T-cell (primary cell): ENCODE measurements around the gene CYB5R2. TPM values are rescaled to one million over a fixed set of nuclear protein-coding genes. Genes with fewer than 3 reads are reported as not detected.
"Not testable (repeated sequence)": the region's sequence is repeated elsewhere in the genome, so short reads cannot be mapped to it uniquely, and the experiment has no call there.

Experiments used
- ATAC-seq, 4 experiments: fragments of 200-7000 bp in 3 of 4; fragments of 150-1000 bp in 1 of 4; cut with Tn5 transposase; replicated peaks in 1 of 4; 1 replicate in 3 of 4; 2 replicates in 1 of 4; pipeline ENCODE4 v1.10.0; 2021; ENCODE audit warnings: moderate library complexity in 3 of 4, mild to moderate bottlenecking in 2 of 4, moderate number of reproducible peaks in 1 of 4
- CTCF ChIA-PET, 2 donors: fragments of 300-600 bp; sonication (Branson Sonifier 250); formaldehyde crosslinking; loops; one replicate each; lab custom pipeline; 2022; ENCODE audit warnings: antibody characterized with exemption in 2 of 2; lab: Charles Lee
- POLR2A ChIA-PET, 2 donors: fragments of 300-600 bp; sonication (Branson Sonifier 250); formaldehyde crosslinking; loops; one replicate each; lab custom pipeline; 2022; ENCODE audit warnings: antibody characterized with exemption in 2 of 2; lab: Charles Lee
- DNase-seq, 35 experiments: peaks; one replicate each; pipeline versions ENCODE4 v3.0.0 to v3.0.0-alpha.2; 2013 to 2023
- H3K27ac ChIP-seq: one replicate; pipeline ENCODE4 v1.5.1; 2013; ENCODE audit warnings: low read length
- H3K27me3 ChIP-seq, 2 experiments: replicated peaks in 1 of 2; 1 replicate in 1 of 2; 2 replicates in 1 of 2; pipeline versions ENCODE4 v1.6.1 to v1.7.0; 2013; ENCODE audit warnings: low read length in 1 of 2, mixed read lengths in 1 of 2; ENCODE audit not compliant: control insufficient read depth in 2 of 2, insufficient read depth in 2 of 2; ENCODE audit errors: extremely low read depth in 1 of 2
- H3K36me3 ChIP-seq, 2 donors: 1 replicate in 1 of 2; 2 replicates in 1 of 2; pipeline versions ENCODE4 v1.6.1 to v1.7.0; 2013; ENCODE audit warnings: low read length in 1 of 2; ENCODE audit not compliant: control insufficient read depth in 2 of 2, insufficient read depth in 1 of 2; ENCODE audit errors: extremely low read depth in 1 of 2
- H3K4me1 ChIP-seq, 2 experiments: 1 replicate in 1 of 2; 2 replicates in 1 of 2; pipeline versions ENCODE4 v1.6.1 to v1.7.0; 2013; ENCODE audit warnings: low read length in 2 of 2, mixed read lengths in 1 of 2; ENCODE audit not compliant: insufficient read depth in 2 of 2, control insufficient read depth in 1 of 2; ENCODE audit errors: extremely low read depth in 1 of 2
- H3K4me3 ChIP-seq, 2 donors: 1 replicate in 1 of 2; 2 replicates in 1 of 2; pipeline versions ENCODE4 v1.5.1 to v1.7.0; 2013; ENCODE audit warnings: mild to moderate bottlenecking in 2 of 2, low read length in 1 of 2, moderate library complexity in 1 of 2; ENCODE audit not compliant: control insufficient read depth in 1 of 2; ENCODE audit errors: extremely low read depth in 1 of 2
- H3K9me3 ChIP-seq: 2 replicates; pipeline ENCODE4 v1.7.0; 2013
- H3K27ac Mint-ChIP-seq, 2 donors: one replicate each; pipeline ENCODE4 v1.8.0; 2020 to 2021; ENCODE audit warnings: mild to moderate bottlenecking in 2 of 2, mixed read lengths in 2 of 2
- H3K27me3 Mint-ChIP-seq, 2 donors: one replicate each; pipeline ENCODE4 v1.8.0; 2021 to 2022; ENCODE audit warnings: mixed read lengths in 2 of 2
- H3K36me3 Mint-ChIP-seq: one replicate; pipeline ENCODE4 v1.8.0; 2021; ENCODE audit warnings: mixed read lengths
- H3K4me1 Mint-ChIP-seq, 3 donors: one replicate each; pipeline ENCODE4 v1.8.0; 2020 to 2022; ENCODE audit warnings: mixed read lengths in 3 of 3, mild to moderate bottlenecking in 1 of 3
- H3K4me3 Mint-ChIP-seq, 3 donors: one replicate each; pipeline ENCODE4 v1.8.0; 2020 to 2022; ENCODE audit warnings: mild to moderate bottlenecking in 3 of 3, mixed read lengths in 3 of 3, moderate library complexity in 3 of 3
- H3K9me3 Mint-ChIP-seq, 3 donors: one replicate each; pipeline ENCODE4 v1.8.0; 2020 to 2022; ENCODE audit warnings: mixed read lengths in 3 of 3
- WGBS: methylation state at CpG from one replicate; pipeline ENCODE4 v1.1.5; 2013; ENCODE audit warnings: missing lambda C conversion rate; ENCODE audit not compliant: insufficient coverage; 5-methylcytosine and 5-hydroxymethylcytosine counted together
- total RNA-seq, 35 experiments: library from RNA in 6 of 35; stranded (reverse) in 6 of 35; fragments of 120-200 nt in 1 of 35; gene quantifications; one replicate each; pipeline versions ENCODE4 v1.2.1 to v1.2.4 and lab custom pipeline; 2013 to 2026

Gene CYB5R2
- total RNA-seq, 5 donors from 2014 or later (not counting 1 experiment from before 2014, with no cell fraction given), result 0.57 to 0.61 (median 0.59) TPM; not detected in 2

DNA sequence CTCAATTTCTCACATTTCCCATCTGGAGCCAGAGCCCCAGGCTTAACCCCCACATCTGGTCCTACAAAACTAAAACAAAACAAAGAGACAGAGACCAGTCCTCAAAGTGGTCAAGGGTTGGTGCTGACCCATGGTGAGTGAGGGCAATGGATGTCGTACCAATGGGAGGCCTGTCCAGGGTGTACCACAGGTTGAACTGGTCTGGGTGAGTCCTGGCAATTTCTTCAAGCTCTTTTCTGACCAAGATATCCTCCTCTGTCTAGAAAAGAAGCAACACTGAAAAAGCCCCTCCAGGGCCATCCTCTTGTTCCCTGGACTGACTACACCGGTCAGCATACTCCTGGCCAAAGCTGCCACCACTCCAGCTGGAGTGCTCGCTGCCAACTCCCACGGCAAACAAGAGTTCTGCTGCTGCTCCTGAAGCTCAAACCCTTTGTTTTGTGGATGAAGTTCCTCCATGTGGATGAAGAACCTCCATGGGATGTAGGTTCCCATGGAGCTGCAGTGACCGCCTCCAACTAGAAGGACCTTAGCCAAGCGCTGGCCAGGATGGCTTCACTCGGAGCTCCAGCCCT lies 6.9 kb downstream of the CYB5R2 start:
- Mint-ChIP-seq H3K4me3 (no peak overlapping the region), H3K36me3 (peaks cover 4% of the 10 kb centered on the region), H3K9me3 (no peaks in the 10 kb centered on the region), H3K27me3 (peaks cover 3 to 14% of the 10 kb centered on the region in 2 donors), H3K4me1 (peaks cover 0 to 2% (median 0%) of the 10 kb centered on the region in 3 donors), H3K27ac (no peak overlapping the region)
- Histone ChIP-seq H3K36me3 (peaks cover 0 to 2% of the 10 kb centered on the region in 2 donors), H3K4me1 (peaks cover 0 to 6% of the 10 kb centered on the region in 2 experiments), H3K27me3 (peaks cover 0 to 20% of the 10 kb centered on the region in 2 experiments), H3K9me3 (no peaks in the 10 kb centered on the region), H3K27ac (no peak overlapping the region), H3K4me3 (no peak overlapping the region)
- DNase-seq, result no peak
- ChIA-PET POLR2A (no interaction called here), CTCF (interaction anchor here (1.0 to 2.3 kb wide), 5 partner anchors 45 to 568 kb away, joined by 3 to 7 read pairs (median 4); partner anchors contain the start of gene PPFIBP2 (in 1 of the 2))
- no peak for ATAC-seq
- WGBS, result 64% methylated on average over 3 of the region's 7 CpGs

DNA sequence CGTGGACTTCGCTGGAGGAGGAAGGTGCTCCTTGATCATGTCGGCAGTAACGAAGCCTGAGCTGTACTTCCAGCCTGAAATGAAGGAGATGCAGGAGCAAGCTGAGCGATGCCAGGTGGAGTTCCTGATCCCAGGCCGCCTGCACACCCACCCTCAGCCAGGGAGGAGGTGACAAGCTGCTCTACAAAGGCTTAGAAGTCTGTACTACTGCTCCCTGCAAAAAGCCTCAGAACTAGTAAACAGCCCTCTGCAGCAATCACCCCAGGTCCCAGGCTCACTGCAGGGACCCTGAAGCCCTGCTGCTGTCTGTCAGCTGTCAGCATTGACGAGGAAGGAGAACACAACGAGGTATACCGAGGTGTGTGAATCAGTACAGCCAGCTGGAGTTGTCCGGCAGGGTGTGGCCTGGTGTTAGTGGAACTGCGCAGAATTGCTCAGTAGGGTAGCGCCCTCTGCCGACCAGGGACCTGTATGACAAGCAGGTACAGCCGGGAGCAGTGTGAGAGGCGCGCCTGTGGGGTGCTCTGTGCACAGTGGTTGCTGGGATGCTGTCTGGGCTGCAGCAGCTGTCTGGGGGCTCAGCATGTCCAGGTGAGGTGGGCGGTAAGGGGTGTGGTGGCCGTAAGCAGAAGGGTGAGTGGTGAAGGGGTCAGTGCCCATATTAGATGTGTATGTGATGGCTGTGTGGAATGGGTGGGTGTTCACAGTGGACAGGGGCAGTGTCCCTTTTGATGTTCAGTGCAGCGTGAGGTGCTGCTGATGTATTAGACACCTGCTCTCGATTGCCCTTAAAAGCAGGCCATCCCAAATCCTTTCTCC lies 7.6 kb downstream of the CYB5R2 start:
- 53% methylated on average over 16 of the region's 20 CpGs for WGBS
- CTCF ChIA-PET, result interaction anchor here (0.9 to 2.3 kb wide), 10 partner anchors 8 to 946 kb away, joined by 3 to 7 read pairs (median 4); partner anchors contain the start of gene PPFIBP2 (in 1 of the 2)
- ATAC-seq (peak; percentile 74 to 89 (median 88)), DNase-seq (peak in 34 of 35 experiments; percentile 17 to 80 (median 52))
- peaks cover 0 to 15% of the 10 kb centered on the region in 2 experiments for H3K27me3 ChIP-seq
- Mint-ChIP-seq H3K27me3 (peaks cover 3 to 10% of the 10 kb centered on the region in 2 donors), H3K36me3 (peaks cover 4% of the 10 kb centered on the region), H3K9me3 (no peaks in the 10 kb centered on the region), H3K4me3 (no peak overlapping the region), H3K27ac (peak overlapping the region in 1 of 2 donors; percentile 52), H3K4me1 (peaks cover 0 to 2% (median 0%) of the 10 kb centered on the region in 3 donors)
- H3K4me1 ChIP-seq, result peaks cover 0 to 6% of the 10 kb centered on the region in 2 experiments
- H3K9me3 ChIP-seq, result no peaks in the 10 kb centered on the region
- no peak overlapping the region for H3K4me3 ChIP-seq
- POLR2A ChIA-PET, result no interaction called here
- no peak overlapping the region for H3K27ac ChIP-seq
- H3K36me3 ChIP-seq, result peaks cover 0 to 2% of the 10 kb centered on the region in 2 donors

DNA sequence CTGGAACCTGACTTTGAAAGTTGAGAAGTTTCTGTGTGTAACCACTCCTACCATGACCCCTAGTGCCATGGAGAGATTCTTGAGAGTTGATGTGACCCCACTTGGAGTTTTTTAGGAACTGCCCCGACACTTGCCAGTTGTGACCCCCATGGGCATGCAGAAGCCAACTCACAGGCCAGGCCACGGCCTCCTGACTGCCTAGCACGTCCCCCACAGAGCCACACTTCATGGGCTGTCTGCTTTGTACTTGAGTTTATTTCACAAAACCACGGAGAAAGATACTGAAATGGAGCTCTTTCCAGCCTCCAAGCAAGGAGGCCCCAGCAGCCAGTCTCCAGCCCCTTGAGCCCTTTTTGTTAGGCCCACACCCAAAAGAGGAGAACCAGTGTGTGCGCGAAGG lies 8.4 kb downstream of the CYB5R2 start:
- peaks cover 0 to 2% of the 10 kb centered on the region in 2 donors for H3K36me3 ChIP-seq
- Mint-ChIP-seq H3K9me3 (no peaks in the 10 kb centered on the region), H3K4me3 (no peak overlapping the region), H3K27ac (no peak overlapping the region), H3K27me3 (peaks cover 0 to 7% of the 10 kb centered on the region in 2 donors), H3K4me1 (peaks cover 0 to 2% (median 0%) of the 10 kb centered on the region in 3 donors), H3K36me3 (peaks cover 4% of the 10 kb centered on the region)
- ATAC-seq (no peak), DNase-seq (no peak)
- no peak overlapping the region for H3K4me3 ChIP-seq
- no peaks in the 10 kb centered on the region for H3K9me3 ChIP-seq
- 71% methylated on average over 6 of the region's 6 CpGs for WGBS
- peaks cover 0 to 6% of the 10 kb centered on the region in 2 experiments for H3K4me1 ChIP-seq
- H3K27me3 ChIP-seq, result peaks cover 0 to 15% of the 10 kb centered on the region in 2 experiments
- POLR2A ChIA-PET, result no interaction called here
- H3K27ac ChIP-seq, result no peak overlapping the region
- CTCF ChIA-PET, result interaction anchor here (0.9 to 2.3 kb wide), 7 partner anchors 8 to 947 kb away, joined by 3 to 7 read pairs (median 4); partner anchors contain the start of gene PPFIBP2 (in 1 of the 2)

DNA sequence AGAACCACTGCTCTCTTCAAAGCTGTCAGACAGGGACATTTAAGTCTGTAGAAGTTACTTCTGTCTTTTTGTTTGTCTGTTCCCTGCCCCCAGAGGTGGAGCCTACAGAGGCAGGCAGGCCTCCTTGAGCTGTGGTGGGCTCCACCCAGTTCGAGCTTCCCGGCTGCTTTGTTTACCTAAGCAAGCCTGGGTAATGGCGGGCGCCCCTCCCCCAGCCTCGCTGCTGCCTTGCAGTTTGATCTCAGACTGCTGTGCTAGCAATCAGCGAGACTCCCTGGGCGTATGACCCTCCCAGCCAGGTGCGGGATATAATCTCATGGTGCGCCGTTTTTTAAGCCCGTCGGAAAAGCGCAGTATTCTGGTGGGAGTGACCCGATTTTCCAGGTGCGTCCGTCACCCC lies 9.8 kb downstream of the CYB5R2 start:
- H3K4me1 Mint-ChIP-seq, H3K4me3 Mint-ChIP-seq, H3K9me3 ChIP-seq, H3K27me3 Mint-ChIP-seq, H3K4me1 ChIP-seq, H3K27ac ChIP-seq, DNase-seq, POLR2A ChIA-PET, ATAC-seq, H3K4me3 ChIP-seq, H3K36me3 Mint-ChIP-seq, H3K36me3 ChIP-seq, CTCF ChIA-PET, H3K27ac Mint-ChIP-seq, H3K9me3 Mint-ChIP-seq: not testable (repeated sequence)
- WGBS, result 80% methylated on average over 1 of the region's 16 CpGs
- H3K27me3 ChIP-seq, result peaks cover 0 to 15% of the 10 kb centered on the region in 2 experiments

DNA sequence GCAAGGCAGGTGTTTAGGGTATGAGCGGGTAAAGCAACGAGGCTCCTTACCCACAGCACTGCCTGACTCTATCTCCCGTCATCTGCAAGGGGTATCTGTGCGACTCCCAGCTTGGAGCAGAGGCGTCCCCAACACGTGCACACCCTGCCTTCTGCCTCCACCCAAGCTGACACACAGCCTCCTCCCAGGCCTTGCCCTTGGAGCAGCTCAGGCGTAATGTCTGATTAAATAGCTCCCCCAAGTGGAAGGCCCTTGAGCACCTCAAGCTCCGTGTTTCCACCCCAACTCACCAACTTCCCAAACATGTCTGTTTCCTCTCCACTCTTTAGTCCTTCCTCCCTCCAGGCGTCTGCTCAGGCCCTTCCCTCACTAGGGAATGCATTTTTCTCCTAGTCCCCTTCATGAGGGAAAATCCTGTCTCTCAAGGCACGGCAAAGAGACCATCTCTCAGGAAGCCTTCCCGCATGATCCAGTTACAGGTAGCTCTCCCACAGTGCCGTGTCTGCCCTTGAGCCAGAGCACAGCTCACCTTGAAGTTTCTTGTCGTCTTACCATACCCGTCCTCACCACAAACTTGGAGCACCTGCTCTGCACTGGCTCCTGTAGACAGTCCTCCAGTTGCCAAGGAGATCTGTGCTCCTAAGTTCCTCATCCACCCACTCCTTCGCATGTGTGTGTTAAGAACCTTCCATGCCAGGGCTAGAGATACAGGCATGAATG lies 15.8 kb downstream of the CYB5R2 start:
- no peak overlapping the region for H3K27ac ChIP-seq
- peaks cover 15% of the 10 kb centered on the region for H3K36me3 Mint-ChIP-seq
- H3K4me3 Mint-ChIP-seq, result no peak overlapping the region
- WGBS, result 53% methylated on average over 10 of the region's 15 CpGs
- H3K4me1 Mint-ChIP-seq, result no peaks in the 10 kb centered on the region
- H3K4me1 ChIP-seq, result no peaks in the 10 kb centered on the region
- peaks cover 9 to 15% of the 10 kb centered on the region in 2 donors for H3K36me3 ChIP-seq
- H3K27me3 Mint-ChIP-seq, result no peaks in the 10 kb centered on the region
- no peaks in the 10 kb centered on the region for H3K9me3 Mint-ChIP-seq
- ATAC-seq, result peak in 2 of 4 experiments; percentile 55 to 60
- ChIA-PET POLR2A (no interaction called here), CTCF (interaction anchor here (0.5 to 1.4 kb wide), 6 partner anchors 8 to 430 kb away, joined by 3 read pairs; partner anchors contain the start of gene PPFIBP2 (in 1 of the 2))
- no peaks in the 10 kb centered on the region for H3K9me3 ChIP-seq
- DNase-seq, result peak in 1 of 35 experiments; percentile 50
- H3K27ac Mint-ChIP-seq, result no peak overlapping the region
- no peak overlapping the region for H3K4me3 ChIP-seq
- no peaks in the 10 kb centered on the region for H3K27me3 ChIP-seq

DNA sequence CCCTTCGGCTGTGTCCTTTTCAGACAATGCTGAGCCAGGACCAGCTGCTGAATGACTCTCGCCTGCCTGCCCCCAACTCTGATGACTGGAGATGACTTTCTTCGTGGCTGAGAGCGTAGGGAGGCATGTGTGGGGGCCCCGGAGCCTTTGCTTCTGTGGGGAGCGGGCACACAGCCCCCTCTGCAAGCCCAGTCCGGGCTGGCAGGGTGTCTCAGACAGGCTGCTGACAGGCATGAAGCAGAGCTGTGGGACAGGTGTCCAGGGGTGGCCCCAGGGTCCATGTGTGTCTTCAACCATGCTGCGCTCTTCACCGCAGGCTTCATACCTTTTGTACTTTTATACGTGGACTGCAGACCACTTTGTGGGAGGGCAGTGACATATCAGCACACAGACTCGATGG lies 16.6 kb downstream of the CYB5R2 start:
- Histone ChIP-seq H3K27ac (no peak overlapping the region), H3K9me3 (no peaks in the 10 kb centered on the region), H3K27me3 (no peaks in the 10 kb centered on the region), H3K36me3 (peaks cover 9 to 22% of the 10 kb centered on the region in 2 donors), H3K4me3 (no peak overlapping the region), H3K4me1 (no peaks in the 10 kb centered on the region)
- no peak overlapping the region for H3K27ac Mint-ChIP-seq
- H3K36me3 Mint-ChIP-seq, result peaks cover 22% of the 10 kb centered on the region
- WGBS, result 80% methylated on average over 11 of the region's 11 CpGs
- H3K4me3 Mint-ChIP-seq, result no peak overlapping the region
- H3K9me3 Mint-ChIP-seq, result no peaks in the 10 kb centered on the region
- DNase-seq (no peak), ATAC-seq (no peak)
- POLR2A ChIA-PET, result no interaction called here
- CTCF ChIA-PET, result interaction anchor here (0.5 to 1.4 kb wide), 5 partner anchors 9 to 429 kb away, joined by 3 read pairs; partner anchors contain the start of gene PPFIBP2 (in 1 of the 2)
- H3K4me1 Mint-ChIP-seq, result no peaks in the 10 kb centered on the region
- no peaks in the 10 kb centered on the region for H3K27me3 Mint-ChIP-seq
